GM19455 (cell line): ENCODE results near the gene HOXA7.

Experiments
- ATAC-seq: cut with Tn5 transposase; IDR thresholded peaks from one replicate; pipeline ENCODE4 v1.9.1; 2021; ENCODE audit not compliant: unreplicated experiment

The HOXA7 gene

GRCh38 chr7:27148031-27148755 is 8.3 kb downstream of the HOXA7 start:
- no peak for ATAC-seq

GRCh38 chr7:27147199-27148030 is 9.1 kb downstream of the HOXA7 start, which contains the start of gene HOXA6:
HOXA6 (minus strand) TSS chr7:27147774; CDS start chr7:27147749, 25 bp downstream.
- no peak for ATAC-seq

- no peak for ATAC-seq
Observed at GRCh38 chr7:27146491-27147198, 9.8 kb downstream of the HOXA7 start.

- no peak for ATAC-seq
Observed at GRCh38 chr7:27145914-27146412, 10.5 kb downstream of the HOXA7 start.

GRCh38 chr7:27145165-27145913 is 11.1 kb downstream of the HOXA7 start:
- ATAC-seq = no peak

- no peak for ATAC-seq
Observed at GRCh38 chr7:27144781-27145164, 11.7 kb downstream of the HOXA7 start.

GRCh38 chr7:27143950-27144780 is 12.3 kb downstream of the HOXA7 start:
- no peak for ATAC-seq

- no peak for ATAC-seq
Observed at GRCh38 chr7:27143023-27143949, 13.2 kb downstream of the HOXA7 start, which contains the start of gene HOXA5. HOXA5 (minus strand) TSS chr7:27143681; CDS start chr7:27143607, 74 bp downstream.

GRCh38 chr7:27142580-27143022 is 13.9 kb downstream of the HOXA7 start:
- no peak for ATAC-seq

GRCh38 chr7:27141923-27142579 is 14.4 kb downstream of the HOXA7 start:
- ATAC-seq = no peak

- no peak for ATAC-seq
Observed at GRCh38 chr7:27141137-27141922, 15.1 kb downstream of the HOXA7 start.

GRCh38 chr7:27140126-27140857 is 16.2 kb downstream of the HOXA7 start:
- ATAC-seq = no peak

- ATAC-seq = no peak
Observed at GRCh38 chr7:27139334-27140125, 16.9 kb downstream of the HOXA7 start.

GRCh38 chr7:27138985-27139333 is 17.5 kb downstream of the HOXA7 start:
- no peak for ATAC-seq

- ATAC-seq = no peak
Observed at GRCh38 chr7:27138472-27138871, 18.0 kb downstream of the HOXA7 start.
